Raji (cell line): ENCODE measurements around the gene MUC5B.

Source experiments
- POLR2A ChIP-seq: IDR thresholded peaks from 2 replicates; pipeline ENCODE4 v1.6.1; 2011; ENCODE audit warnings: low read depth, low read length, control low read depth; ENCODE audit not compliant: insufficient read depth

MUC5B gene

DNA sequence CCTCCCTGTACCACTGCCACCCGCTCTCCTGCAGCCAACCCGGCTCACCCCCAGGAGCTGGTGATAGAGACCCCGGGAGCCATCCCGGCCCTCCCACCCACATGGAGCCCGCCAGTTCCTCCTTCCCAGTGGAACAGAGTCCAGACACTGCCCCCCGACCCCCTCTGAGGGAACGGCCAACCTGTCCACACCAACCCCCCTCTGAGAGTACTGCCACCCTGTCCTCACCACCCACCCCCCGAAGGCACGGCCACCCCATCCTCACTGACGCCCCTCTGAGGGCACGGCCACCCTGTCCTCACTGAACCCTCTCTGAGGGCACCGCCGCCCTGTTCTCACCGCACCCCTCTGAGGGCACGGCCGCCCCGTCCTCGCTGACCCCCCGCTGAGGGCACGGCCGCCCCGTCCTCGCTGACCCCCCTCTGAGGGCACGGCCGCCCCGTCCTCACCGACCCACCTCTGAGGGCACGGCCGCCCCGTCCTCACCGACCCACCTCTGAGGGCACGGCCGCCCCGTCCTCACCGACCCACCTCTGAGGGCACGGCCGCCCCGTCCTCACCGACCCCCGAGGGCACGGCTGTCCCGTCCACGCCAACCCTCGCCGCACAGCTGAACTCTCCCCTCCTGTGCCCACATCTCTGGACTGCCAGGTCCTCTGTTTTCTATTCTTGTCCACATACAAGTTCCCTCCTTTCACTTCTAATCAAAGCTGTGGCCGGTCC, 68.6 kb downstream of the MUC5B start:
- no peak for TF ChIP-seq POLR2A

- no peak for TF ChIP-seq POLR2A
Observed at GRCh38 chr11:1292018-1292643, 69.3 kb downstream of the MUC5B start.

DNA sequence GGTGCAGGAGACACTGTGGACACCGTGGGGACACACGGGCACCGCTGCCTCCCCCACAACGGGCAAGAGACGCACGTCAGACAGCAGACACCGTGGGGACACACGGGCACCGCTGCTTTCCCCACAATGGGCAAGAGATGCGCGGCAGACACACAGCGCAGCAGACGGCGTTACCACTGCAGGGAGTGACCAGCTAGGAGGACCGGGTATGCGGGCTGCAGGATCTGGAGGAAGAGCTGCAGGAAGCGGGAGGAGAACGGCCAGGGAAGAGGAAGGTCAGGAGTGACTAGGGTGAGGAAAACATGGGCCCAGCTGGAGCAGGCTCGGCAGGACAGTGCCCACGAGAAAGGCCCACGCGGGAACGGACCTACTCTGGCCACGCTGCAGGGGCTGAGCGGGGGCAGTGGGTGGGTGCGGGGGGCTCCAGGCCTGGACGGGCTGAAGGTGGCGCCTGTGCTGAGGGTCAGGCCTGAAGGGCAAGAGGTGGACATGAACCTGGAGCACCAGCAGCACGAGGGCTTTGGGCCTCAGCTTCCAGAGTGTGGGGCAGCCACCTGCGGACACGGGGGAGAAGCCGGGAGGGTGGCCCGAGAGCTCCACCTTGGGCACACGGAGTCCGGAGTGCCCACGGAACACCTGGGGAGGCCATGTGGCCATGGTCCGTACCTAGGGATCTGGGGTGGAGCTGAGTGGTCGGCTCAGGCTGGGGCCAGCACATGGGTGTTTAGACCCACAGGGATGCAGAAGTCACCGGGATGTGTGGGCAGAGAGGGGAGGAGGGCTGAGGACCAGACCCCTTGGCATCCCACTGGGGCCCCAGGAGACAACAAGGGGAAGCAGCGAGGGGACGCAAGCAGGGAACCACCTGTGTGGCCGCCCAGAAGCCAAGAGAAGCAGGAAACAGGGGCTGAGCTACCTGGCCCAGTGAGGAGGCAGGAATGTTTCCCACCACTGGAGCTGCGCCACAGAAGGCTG, 70.1 kb downstream of the MUC5B start:
- TF ChIP-seq POLR2A, result no peak

DNA sequence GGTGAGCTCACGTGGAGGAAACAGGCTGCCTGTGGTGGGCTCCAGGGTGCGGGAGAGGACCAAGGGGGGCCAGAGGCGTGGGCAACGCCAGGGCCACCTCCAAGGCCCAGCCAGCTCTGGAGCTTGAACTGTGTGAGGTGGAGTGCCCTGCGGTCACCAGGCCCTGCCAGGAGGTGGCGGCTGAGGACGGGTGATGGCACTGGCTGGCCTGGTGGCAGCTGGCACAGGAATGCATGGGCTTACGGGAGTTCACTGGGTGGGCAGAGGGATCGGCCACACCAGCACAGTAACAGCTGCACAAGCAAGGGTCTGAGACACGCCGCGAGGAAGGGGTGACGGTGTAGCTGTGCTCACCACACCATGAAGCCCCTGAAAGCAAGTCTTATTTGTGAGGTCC, 70.8 kb downstream of the MUC5B start:
- no peak for TF ChIP-seq POLR2A

- TF ChIP-seq POLR2A, result no peak
Observed at GRCh38 chr11:1295086-1295485, 72.2 kb downstream of the MUC5B start.

- TF ChIP-seq POLR2A, result no peak
Observed at GRCh38 chr11:1295591-1295990, 72.7 kb downstream of the MUC5B start.

DNA sequence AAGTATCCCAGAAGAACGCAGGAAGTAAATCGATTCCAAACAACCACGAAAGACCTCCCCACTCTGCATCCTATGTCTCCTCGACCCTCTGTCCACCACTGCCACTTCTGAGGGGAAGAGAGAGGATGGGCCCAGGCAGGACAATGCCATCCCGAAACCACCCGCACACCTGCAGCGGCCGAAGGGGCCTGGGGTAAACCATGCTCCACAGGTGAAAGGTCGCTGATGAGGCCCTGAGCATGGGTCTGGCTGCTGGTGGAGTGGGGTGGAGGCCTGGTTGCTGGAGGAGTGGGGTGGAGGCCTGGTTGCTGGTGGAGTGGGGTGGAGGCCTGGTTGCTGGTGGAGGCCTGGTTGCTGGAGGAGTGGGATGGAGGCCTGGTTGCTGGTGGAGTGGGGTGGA, 73.4 kb downstream of the MUC5B start:
- TF ChIP-seq POLR2A, result no peak

DNA sequence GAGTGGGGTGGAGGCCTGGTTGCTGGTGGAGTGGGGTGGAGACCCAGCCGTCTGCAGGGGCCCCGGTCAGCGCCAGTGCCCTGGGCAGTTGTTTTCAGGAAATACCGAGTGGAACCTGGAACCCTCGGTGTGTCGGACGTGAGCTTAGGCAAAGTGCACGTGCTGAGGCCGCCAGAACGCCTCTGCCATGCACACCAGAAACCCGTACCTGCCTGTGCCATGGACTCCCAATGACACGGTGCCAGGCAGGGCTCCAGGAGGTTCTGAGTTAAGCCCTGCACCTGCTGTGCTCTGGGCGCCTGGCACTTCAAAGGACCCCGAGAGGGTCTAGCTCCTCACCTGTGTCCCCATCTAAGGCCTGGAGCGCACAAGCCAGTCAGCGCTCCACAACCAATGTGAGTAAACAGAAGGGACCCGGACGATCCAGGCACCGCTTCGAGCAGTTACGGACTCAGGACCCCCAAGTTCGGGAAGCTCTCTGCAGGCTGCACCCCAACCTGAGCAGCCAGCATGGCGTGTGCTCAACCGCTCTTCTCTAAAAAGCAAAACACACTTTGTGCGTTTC, 74.2 kb downstream of the MUC5B start:
- TF ChIP-seq POLR2A, result no peak

GRCh38 chr11:1297576-1298473, 75.0 kb downstream of the MUC5B start:
- TF ChIP-seq POLR2A, result no peak

- TF ChIP-seq POLR2A, result no peak
Observed at GRCh38 chr11:1298695-1299492, 76.0 kb downstream of the MUC5B start.

DNA sequence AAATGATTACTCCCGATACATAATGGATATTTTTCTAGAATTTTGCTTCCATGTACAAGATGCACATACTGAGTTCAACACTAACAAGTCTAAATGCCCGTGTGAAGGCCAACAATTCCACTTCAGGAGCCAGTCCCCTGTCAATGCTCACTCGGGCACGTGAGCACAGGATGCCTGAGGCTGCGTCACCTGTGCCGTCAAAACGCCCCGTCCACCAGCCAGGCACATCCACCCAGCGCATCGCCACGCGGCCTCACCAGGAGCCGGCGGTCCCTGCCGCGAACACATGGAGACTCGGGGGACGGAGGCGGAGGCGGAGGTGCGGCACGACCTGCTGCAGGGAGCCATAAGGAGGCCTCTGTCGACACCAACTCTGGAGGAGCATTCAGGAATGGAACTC, 76.8 kb downstream of the MUC5B start:
- no peak for TF ChIP-seq POLR2A

- no peak for TF ChIP-seq POLR2A
Observed at GRCh38 chr11:1300121-1300520, 77.3 kb downstream of the MUC5B start.

- TF ChIP-seq POLR2A, result no peak
Observed at GRCh38 chr11:1300569-1301187, 77.8 kb downstream of the MUC5B start.
